Measurements from ENCODE around the gene LARP4B. TPM values are rescaled to one million over a fixed set of nuclear protein-coding genes. Genes with fewer than 3 reads are reported as not detected.

The LARP4B gene
- total RNA-seq, 4 donors from 2014 or later = 24.9 to 47.5 (median 35.2) TPM

GRCh38 chr10:905503-905902 is 26.0 kb downstream of the LARP4B start:
- TF ChIP-seq POLR2AphosphoS5 (IDR thresholded peaks at IDR 0.05) (no peak), POLR2A (IDR thresholded peaks at IDR 0.05) (no peak), CTCF (IDR thresholded peaks at IDR 0.05) (no peak), EP300 (IDR thresholded peaks at IDR 0.05) (no peak)
- H3K4me3 ChIP-seq = no peak overlapping the region
- ATAC-seq = no peak
- H3K27me3 ChIP-seq = no peaks in the 10 kb centered on the region
- H3K27ac ChIP-seq = no peak overlapping the region
- peaks cover 0 to 12% of the 10 kb centered on the region in 2 donors for H3K36me3 ChIP-seq
- 30 to 50% methylated on average over 2 of the region's 3 CpGs for WGBS, 2 donors (ENCODE audit: low coverage in 1 of 2)
- H3K9me3 ChIP-seq = no peaks in the 10 kb centered on the region
- H3K4me1 ChIP-seq = peaks cover 0 to 44% (median 6%) of the 10 kb centered on the region in 3 donors

DNA sequence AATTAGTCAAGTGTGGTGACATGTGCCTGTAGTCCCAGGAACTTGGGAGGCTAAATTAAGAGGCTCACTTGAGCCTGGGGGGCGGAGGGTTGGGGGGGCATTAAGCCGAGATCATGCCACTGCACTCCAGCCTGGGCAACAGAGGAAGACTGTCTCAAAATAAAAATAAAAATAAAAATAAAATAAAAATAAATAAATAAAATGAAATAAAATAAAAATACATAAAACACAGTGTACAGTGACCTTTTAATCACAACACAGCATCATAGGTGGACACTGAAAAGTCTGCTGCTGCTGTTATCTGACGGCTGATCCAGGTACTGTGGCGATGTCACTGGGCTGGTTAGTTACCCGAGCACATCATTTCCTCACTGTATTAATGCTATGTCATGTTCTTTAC is 27.1 kb downstream of the LARP4B start:
- no peak for TF ChIP-seq POLR2AphosphoS5 (IDR thresholded peaks at IDR 0.05)
- TF ChIP-seq CTCF (IDR thresholded peaks at IDR 0.05) = no peak
- TF ChIP-seq POLR2A (IDR thresholded peaks at IDR 0.05) = no peak
- no peak for TF ChIP-seq EP300 (IDR thresholded peaks at IDR 0.05)
- ATAC-seq = no peak
- Histone ChIP-seq H3K4me3 (no peak overlapping the region), H3K27me3 (no peaks in the 10 kb centered on the region), H3K9me3 (no peaks in the 10 kb centered on the region), H3K4me1 (peaks cover 0 to 41% (median 0%) of the 10 kb centered on the region in 3 donors), H3K36me3 (peaks cover 0 to 12% of the 10 kb centered on the region in 2 donors), H3K27ac (no peak overlapping the region)
- 93 to 96% methylated on average over 4 of the region's 5 CpGs for WGBS, 2 donors (ENCODE audit: low coverage in 1 of 2)

DNA sequence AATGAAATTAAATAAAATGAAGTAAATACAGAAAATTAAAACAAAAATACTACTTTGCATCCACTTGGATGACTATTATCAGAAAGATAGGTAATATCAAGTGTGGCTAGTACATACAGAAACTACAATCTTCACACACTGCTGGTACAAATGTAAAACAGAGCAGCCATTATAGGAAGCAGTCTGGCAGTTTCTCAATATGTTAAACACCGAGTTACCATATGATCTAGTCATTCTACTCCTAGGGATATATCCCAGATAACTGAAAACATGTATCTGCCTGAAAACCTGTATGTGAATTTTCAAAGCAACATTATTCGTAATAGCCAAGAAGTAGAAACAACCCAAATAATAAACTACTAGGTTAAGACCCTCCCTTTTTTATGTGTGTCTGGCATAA is 33.4 kb downstream of the LARP4B start:
- Histone ChIP-seq H3K4me1 (peaks cover 0 to 59% (median 0%) of the 10 kb centered on the region in 3 donors), H3K27me3 (no peaks in the 10 kb centered on the region), H3K27ac (no peak overlapping the region), H3K4me3 (no peak overlapping the region), H3K9me3 (no peaks in the 10 kb centered on the region), H3K36me3 (no peaks in the 10 kb centered on the region)
- no peak for ATAC-seq
- no peak for TF ChIP-seq POLR2A (IDR thresholded peaks at IDR 0.05)
- 84% methylated on average over 2 of the region's 2 CpGs for WGBS, 2 donors (ENCODE audit: low coverage in 1 of 2)

DNA sequence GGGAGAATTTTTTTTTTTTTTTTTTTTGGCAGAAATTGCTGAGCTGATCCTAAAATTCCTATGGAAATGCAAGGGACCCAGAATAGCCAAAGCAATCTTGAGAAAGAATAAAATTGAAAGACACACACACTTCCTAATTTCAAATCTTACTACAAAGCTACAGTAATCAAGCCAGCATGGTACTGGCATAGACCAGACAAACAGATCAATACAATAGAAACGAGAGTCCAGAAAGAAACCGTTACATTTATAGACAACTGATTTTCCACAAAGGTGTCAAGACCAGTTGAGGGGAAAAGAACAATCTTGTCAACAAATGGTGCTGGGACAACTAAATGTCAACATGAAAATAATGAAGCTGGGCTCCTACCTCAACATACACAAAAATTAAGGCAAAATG is 34.5 kb downstream of the LARP4B start:
- no peaks in the 10 kb centered on the region for H3K27me3 ChIP-seq
- H3K27ac ChIP-seq = no peak overlapping the region
- no peaks in the 10 kb centered on the region for H3K9me3 ChIP-seq
- no peaks in the 10 kb centered on the region for H3K36me3 ChIP-seq
- no peak for TF ChIP-seq POLR2A (IDR thresholded peaks at IDR 0.05)
- no peak for TF ChIP-seq CTCF (IDR thresholded peaks at IDR 0.05)
- no peak for TF ChIP-seq POLR2AphosphoS5 (IDR thresholded peaks at IDR 0.05)
- H3K4me1 ChIP-seq = peaks cover 0 to 57% (median 0%) of the 10 kb centered on the region in 3 donors
- no peak overlapping the region for H3K4me3 ChIP-seq
- no peak for ATAC-seq
- 86 to 91% methylated on average over 1 to 2 of the region's 2 CpGs for WGBS, 2 donors (ENCODE audit: low coverage in 1 of 2)

- H3K27me3 ChIP-seq = no peaks in the 10 kb centered on the region
Observed at GRCh38 chr10:895324-895723, 36.2 kb downstream of the LARP4B start.

More at GRCh38 chr10:895324-895723, 36.2 kb downstream of the LARP4B start:
- Histone ChIP-seq H3K27ac (no peak overlapping the region), H3K4me3 (no peak overlapping the region), H3K4me1 (peaks cover 0 to 48% (median 0%) of the 10 kb centered on the region in 3 donors), H3K36me3 (no peaks in the 10 kb centered on the region), H3K9me3 (no peaks in the 10 kb centered on the region)
- WGBS, 2 donors (ENCODE audit: low coverage in 1 of 2) = 66 to 78% methylated on average over 3 to 4 of the region's 4 CpGs
- no peak for ATAC-seq
- TF ChIP-seq EP300 (IDR thresholded peaks at IDR 0.05) = no peak
- TF ChIP-seq POLR2A (IDR thresholded peaks at IDR 0.05) = no peak
- no peak for TF ChIP-seq CTCF (IDR thresholded peaks at IDR 0.05)
- TF ChIP-seq POLR2AphosphoS5 (IDR thresholded peaks at IDR 0.05) = no peak

Measured in gastroesophageal sphincter (tissue), 4 donors.